Natural killer cell (primary cell): ENCODE data around the gene ATP10D. TPM values are rescaled to one million over a fixed set of nuclear protein-coding genes. Genes with fewer than 3 reads are reported as not detected.

Source experiments
- ATAC-seq, 3 donors: fragments of 150-1000 bp in 2 of 3; fragments of 200-7000 bp in 1 of 3; cut with Tn5 transposase; 1 replicate in 1 of 3; 2 replicates in 2 of 3; pipeline ENCODE4 v1.10.0; 2021; ENCODE audit warnings: mild to moderate bottlenecking in 2 of 3, moderate library complexity in 2 of 3
- DNase-seq, 2 donors: peaks; one replicate each; pipeline versions ENCODE4 v3.0.0 to v3.0.0-alpha.2; 2013 to 2021; ENCODE audit warnings: mixed read lengths in 1 of 2
- H3K27ac ChIP-seq: one replicate; pipeline ENCODE4 v1.5.1; 2013; ENCODE audit warnings: mild to moderate bottlenecking, low read length
- H3K27me3 ChIP-seq: one replicate; pipeline ENCODE4 v1.6.1; 2013; ENCODE audit warnings: low read length; ENCODE audit not compliant: control insufficient read depth, insufficient read depth
- H3K36me3 ChIP-seq: one replicate; pipeline ENCODE4 v1.6.1; 2013; ENCODE audit warnings: low read length; ENCODE audit not compliant: control insufficient read depth, insufficient read depth
- H3K4me1 ChIP-seq: one replicate; pipeline ENCODE4 v1.6.1; 2013; ENCODE audit warnings: low read length; ENCODE audit not compliant: control insufficient read depth, insufficient read depth
- H3K4me3 ChIP-seq: one replicate; pipeline ENCODE4 v1.5.1; 2013; ENCODE audit warnings: low read length
- H3K9me3 ChIP-seq: one replicate; pipeline ENCODE4 v1.6.1; 2013; ENCODE audit warnings: low read length; ENCODE audit not compliant: control insufficient read depth, insufficient read depth
- H3K27ac Mint-ChIP-seq, 2 donors: one replicate each; pipeline ENCODE4 v1.8.0; 2022; ENCODE audit warnings: mild to moderate bottlenecking in 2 of 2, mixed read lengths in 2 of 2, moderate library complexity in 1 of 2
- H3K27me3 Mint-ChIP-seq, 2 donors: one replicate each; pipeline ENCODE4 v1.8.0; 2022; ENCODE audit warnings: low read depth in 2 of 2, mixed read lengths in 2 of 2
- H3K36me3 Mint-ChIP-seq: one replicate; pipeline ENCODE4 v1.8.0; 2022; ENCODE audit warnings: mixed read lengths
- H3K4me1 Mint-ChIP-seq, 2 donors: one replicate each; pipeline ENCODE4 v1.8.0; 2022; ENCODE audit warnings: mixed read lengths in 2 of 2
- H3K4me3 Mint-ChIP-seq: one replicate; pipeline ENCODE4 v1.8.0; 2022; ENCODE audit warnings: mild to moderate bottlenecking, moderate library complexity, mixed read lengths
- H3K9me3 Mint-ChIP-seq, 2 donors: one replicate each; pipeline ENCODE4 v1.8.0; 2022; ENCODE audit warnings: mixed read lengths in 2 of 2
- WGBS: methylation state at CpG from one replicate; pipeline ENCODE4 v1.1.7; 2013; ENCODE audit warnings: missing lambda C conversion rate; ENCODE audit not compliant: insufficient coverage; 5-methylcytosine and 5-hydroxymethylcytosine counted together
- intact Hi-C: fragments of 100-400 bp; cut with micrococcal nuclease; formaldehyde crosslinking; loops from one replicate; pipeline ENCODE4 v1.14.2; 2022
- total RNA-seq, 4 donors: library from RNA; stranded (reverse); fragments of 120-200 nt in 1 of 4; gene quantifications; one replicate each; pipeline versions ENCODE4 v1.2.3 to v1.2.4, GENCODE V29; 2013 to 2022
- TF ChIP-seq, protein P1 (sequence below): fragments of 200-600 bp; IDR thresholded peaks from one replicate; pipeline ENCODE4 v1.8.0; 2022; ENCODE audit warnings: antibody characterized with exemption

The ATP10D gene
- total RNA-seq, 3 donors from 2014 or later (not counting 1 experiment from before 2014, with no cell fraction given): 19.8 to 79.3 (median 28.0) TPM

DNA sequence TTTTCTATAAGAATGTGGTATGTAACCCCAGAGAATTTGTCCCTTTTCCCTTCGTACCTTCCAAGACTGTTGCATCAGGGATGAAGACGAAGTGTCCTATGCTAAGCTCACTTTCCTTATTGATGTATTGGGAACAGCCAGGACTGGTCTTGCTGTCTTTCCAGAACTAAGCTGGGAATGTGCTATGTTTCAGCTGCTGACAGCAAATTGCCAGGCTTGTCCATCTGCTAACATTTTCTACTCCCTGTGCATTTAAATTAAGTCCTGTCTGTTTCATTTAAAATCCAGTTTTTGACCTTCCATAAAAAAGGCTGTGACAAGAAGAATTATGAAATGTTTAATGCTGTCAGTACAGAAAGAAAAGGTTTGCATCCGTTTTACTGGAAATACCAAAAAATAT, 87.9 kb downstream of the ATP10D start:
- Histone ChIP-seq H3K4me3 (no peak overlapping the region), H3K9me3 (no peaks in the 10 kb centered on the region), H3K27me3 (no peaks in the 10 kb centered on the region), H3K36me3 (peaks cover 44% of the 10 kb centered on the region), H3K27ac (no peak overlapping the region), H3K4me1 (no peaks in the 10 kb centered on the region)
- Mint-ChIP-seq H3K4me3 (no peak overlapping the region), H3K9me3 (no peaks in the 10 kb centered on the region), H3K36me3 (peaks cover 53% of the 10 kb centered on the region), H3K27ac (no peak overlapping the region), H3K27me3 (no peaks in the 10 kb centered on the region), H3K4me1 (no peaks in the 10 kb centered on the region)
- no peak for ATAC-seq
- DNase-seq: no peak
- TF ChIP-seq, protein P1, sequence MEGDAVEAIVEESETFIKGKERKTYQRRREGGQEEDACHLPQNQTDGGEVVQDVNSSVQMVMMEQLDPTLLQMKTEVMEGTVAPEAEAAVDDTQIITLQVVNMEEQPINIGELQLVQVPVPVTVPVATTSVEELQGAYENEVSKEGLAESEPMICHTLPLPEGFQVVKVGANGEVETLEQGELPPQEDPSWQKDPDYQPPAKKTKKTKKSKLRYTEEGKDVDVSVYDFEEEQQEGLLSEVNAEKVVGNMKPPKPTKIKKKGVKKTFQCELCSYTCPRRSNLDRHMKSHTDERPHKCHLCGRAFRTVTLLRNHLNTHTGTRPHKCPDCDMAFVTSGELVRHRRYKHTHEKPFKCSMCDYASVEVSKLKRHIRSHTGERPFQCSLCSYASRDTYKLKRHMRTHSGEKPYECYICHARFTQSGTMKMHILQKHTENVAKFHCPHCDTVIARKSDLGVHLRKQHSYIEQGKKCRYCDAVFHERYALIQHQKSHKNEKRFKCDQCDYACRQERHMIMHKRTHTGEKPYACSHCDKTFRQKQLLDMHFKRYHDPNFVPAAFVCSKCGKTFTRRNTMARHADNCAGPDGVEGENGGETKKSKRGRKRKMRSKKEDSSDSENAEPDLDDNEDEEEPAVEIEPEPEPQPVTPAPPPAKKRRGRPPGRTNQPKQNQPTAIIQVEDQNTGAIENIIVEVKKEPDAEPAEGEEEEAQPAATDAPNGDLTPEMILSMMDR: no peak
- intact Hi-C loops: no loop called here
- WGBS: 98% methylated on average over 3 of the region's 3 CpGs

DNA sequence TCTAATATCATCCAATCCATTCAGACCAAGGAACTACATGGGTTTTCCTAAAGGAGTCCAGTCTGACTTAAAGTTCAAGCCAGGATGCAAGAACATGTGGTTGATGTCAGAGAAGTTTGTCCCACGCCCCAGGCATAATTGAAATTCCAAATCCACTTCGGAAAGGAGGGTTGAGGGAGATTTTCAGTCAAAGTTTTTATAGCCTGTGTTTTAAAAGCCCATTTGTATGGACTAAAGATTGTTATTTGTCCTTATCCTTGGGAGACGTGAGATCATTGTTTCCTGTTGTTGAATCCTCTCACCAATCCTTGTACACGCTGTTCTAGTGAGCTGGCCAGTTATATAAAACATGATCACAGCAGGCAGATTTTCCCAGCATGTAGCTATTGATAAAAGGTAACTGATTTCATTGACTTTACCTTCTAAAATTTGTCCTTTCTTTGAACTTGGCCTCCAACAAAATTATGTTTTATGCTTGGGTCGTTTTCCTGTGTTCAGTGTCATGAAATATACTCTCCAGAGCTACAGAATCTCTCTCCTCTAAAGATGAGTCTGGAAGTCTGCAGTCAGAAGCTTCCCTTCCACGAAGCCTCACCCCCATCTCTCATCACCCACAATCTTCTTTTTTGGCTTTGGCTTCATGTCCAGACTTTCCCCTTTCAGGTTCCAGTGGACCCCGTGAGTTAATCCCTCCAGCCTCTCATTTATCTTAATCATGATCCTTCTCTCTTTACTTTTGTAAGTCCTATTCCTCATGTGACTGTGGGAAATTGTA, 92.9 kb downstream of the ATP10D start:
- no peaks in the 10 kb centered on the region for H3K4me1 Mint-ChIP-seq
- TF ChIP-seq, protein P1: no peak
- Histone ChIP-seq H3K36me3 (peaks cover 50% of the 10 kb centered on the region), H3K27ac (no peak overlapping the region), H3K4me1 (no peaks in the 10 kb centered on the region), H3K9me3 (no peaks in the 10 kb centered on the region), H3K4me3 (no peak overlapping the region), H3K27me3 (no peaks in the 10 kb centered on the region)
- DNase-seq (no peak), ATAC-seq (no peak)
- H3K4me3 Mint-ChIP-seq: no peak overlapping the region
- H3K9me3 Mint-ChIP-seq: no peaks in the 10 kb centered on the region
- WGBS: 89% methylated on average over 7 of the region's 7 CpGs
- H3K27me3 Mint-ChIP-seq: no peaks in the 10 kb centered on the region
- no peak overlapping the region for H3K27ac Mint-ChIP-seq
- peaks cover 36% of the 10 kb centered on the region for H3K36me3 Mint-ChIP-seq
- intact Hi-C loops: no loop called here

DNA sequence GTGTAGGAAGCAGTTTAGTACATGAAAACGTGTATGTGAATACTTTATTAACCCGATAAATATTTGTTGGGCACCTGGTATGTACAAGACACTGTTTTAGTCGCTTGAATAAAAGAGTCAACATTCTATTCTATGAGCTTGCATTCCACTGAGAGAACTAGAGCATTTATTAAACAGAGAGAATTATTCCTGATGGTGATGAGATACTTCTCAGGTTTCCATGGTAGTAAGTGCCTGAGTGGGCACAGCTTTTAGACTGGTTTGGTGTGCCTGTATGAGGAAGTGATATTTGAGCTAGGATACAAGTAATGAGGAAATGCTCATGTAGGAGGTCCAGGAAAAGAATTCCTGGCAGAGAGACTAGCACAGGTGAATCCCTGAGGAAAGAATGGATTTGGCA, 94.2 kb downstream of the ATP10D start:
- Mint-ChIP-seq H3K4me1 (no peaks in the 10 kb centered on the region), H3K9me3 (no peaks in the 10 kb centered on the region), H3K27ac (no peak overlapping the region), H3K36me3 (peaks cover 30% of the 10 kb centered on the region), H3K27me3 (no peaks in the 10 kb centered on the region), H3K4me3 (no peak overlapping the region)
- Histone ChIP-seq H3K27me3 (no peaks in the 10 kb centered on the region), H3K9me3 (no peaks in the 10 kb centered on the region), H3K27ac (no peak overlapping the region), H3K4me3 (no peak overlapping the region), H3K4me1 (no peaks in the 10 kb centered on the region), H3K36me3 (peaks cover 49% of the 10 kb centered on the region)
- TF ChIP-seq, protein P1: no peak
- intact Hi-C loops: no loop called here
- DNase-seq (no peak), ATAC-seq (no peak)
- WGBS: 89% methylated on average over 3 of the region's 3 CpGs

DNA sequence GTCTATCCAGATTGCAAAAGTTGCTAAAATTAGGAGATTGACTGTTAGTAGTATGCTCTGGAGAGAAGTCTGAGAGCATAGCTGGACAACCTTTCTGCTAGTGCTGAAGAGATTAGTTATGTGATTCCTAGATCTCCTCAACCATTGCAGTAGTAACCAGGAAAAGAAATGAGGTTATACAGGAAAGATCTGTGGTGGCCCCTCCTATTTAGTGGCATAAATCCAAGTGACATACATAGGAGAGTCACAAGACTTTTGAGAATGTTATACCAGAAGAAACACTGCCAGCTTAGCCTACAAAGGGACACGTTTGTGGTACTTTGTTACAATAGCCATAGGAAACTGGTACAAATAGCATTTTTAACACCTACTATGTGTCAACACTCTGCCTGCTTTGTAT, 105.2 kb downstream of the ATP10D start:
- Histone ChIP-seq H3K4me3 (no peak overlapping the region), H3K27me3 (no peaks in the 10 kb centered on the region), H3K27ac (no peak overlapping the region), H3K9me3 (no peaks in the 10 kb centered on the region), H3K4me1 (no peaks in the 10 kb centered on the region), H3K36me3 (peaks cover 59% of the 10 kb centered on the region)
- Mint-ChIP-seq H3K9me3 (peaks cover 0 to 3% of the 10 kb centered on the region in 2 donors), H3K27ac (no peak overlapping the region), H3K36me3 (peaks cover 17% of the 10 kb centered on the region), H3K4me1 (no peaks in the 10 kb centered on the region), H3K27me3 (no peaks in the 10 kb centered on the region), H3K4me3 (no peak overlapping the region)
- WGBS: 47% methylated on average over 1 of the region's 1 CpG
- DNase-seq: no peak
- no peak for ATAC-seq
- TF ChIP-seq, protein P1: no peak
- intact Hi-C loops: no loop called here
